KMS-11 (cell line): ENCODE measurements around the gene BMAL1.

Experiments used
- H2AFZ ChIP-seq: fragments of 200-600 bp; sonication (generic); 2 replicates; pipeline ENCODE4 v1.6.1; 2016; ENCODE audit warnings: antibody characterized with exemption, mixed run types, low read depth
- H3K27ac ChIP-seq: fragments of 200-600 bp; sonication (generic); 2 replicates; pipeline ENCODE4 v1.6.1; 2016; ENCODE audit warnings: mild to moderate bottlenecking, mixed run types
- H3K27me3 ChIP-seq: fragments of 200-600 bp; sonication (generic); 2 replicates; pipeline ENCODE4 v1.6.1; 2017; ENCODE audit warnings: mild to moderate bottlenecking, low read depth, mixed run types, moderate library complexity; ENCODE audit not compliant: insufficient read depth
- H3K36me3 ChIP-seq: fragments of 200-600 bp; sonication (generic); 2 replicates; pipeline ENCODE4 v1.6.1; 2017; ENCODE audit warnings: mild to moderate bottlenecking, mixed run types; ENCODE audit not compliant: insufficient read depth
- H3K4me1 ChIP-seq: fragments of 200-600 bp; sonication (generic); 2 replicates; pipeline ENCODE4 v1.6.1; 2016; ENCODE audit warnings: mild to moderate bottlenecking, low read depth, mixed run types; ENCODE audit not compliant: poor library complexity, severe bottlenecking
- H3K4me2 ChIP-seq: fragments of 200-600 bp; sonication (generic); 2 replicates; pipeline ENCODE4 v1.7.0; 2016; ENCODE audit warnings: mild to moderate bottlenecking, mixed run types
- H3K4me3 ChIP-seq: fragments of 200-600 bp; sonication (generic); IDR thresholded peaks from 2 replicates; pipeline ENCODE4 v1.6.1; 2017; ENCODE audit warnings: low read depth, low read length, mixed read lengths; ENCODE audit not compliant: insufficient read depth
- H3K79me2 ChIP-seq: fragments of 200-600 bp; sonication (generic); 2 replicates; pipeline ENCODE4 v1.6.1; 2016; ENCODE audit warnings: low read depth, mixed run types; ENCODE audit not compliant: insufficient read depth
- H3K9ac ChIP-seq: fragments of 200-600 bp; sonication (generic); 2 replicates; pipeline ENCODE4 v1.6.1; 2016; ENCODE audit warnings: mild to moderate bottlenecking, mixed run types
- H4K20me1 ChIP-seq: fragments of 200-600 bp; sonication (generic); 2 replicates; pipeline ENCODE4 v1.6.1; 2016; ENCODE audit warnings: mild to moderate bottlenecking, mixed run types; ENCODE audit not compliant: insufficient read depth
- TF ChIP-seq, protein P1 (sequence below): fragments of 200-600 bp; sonication (generic); conservative IDR thresholded peaks from 2 replicates; pipeline ENCODE4 v1.6.1; 2017; ENCODE audit warnings: low read depth, mild to moderate bottlenecking, antibody characterized with exemption, low read length, moderate library complexity, mixed read lengths

BMAL1 gene

DNA sequence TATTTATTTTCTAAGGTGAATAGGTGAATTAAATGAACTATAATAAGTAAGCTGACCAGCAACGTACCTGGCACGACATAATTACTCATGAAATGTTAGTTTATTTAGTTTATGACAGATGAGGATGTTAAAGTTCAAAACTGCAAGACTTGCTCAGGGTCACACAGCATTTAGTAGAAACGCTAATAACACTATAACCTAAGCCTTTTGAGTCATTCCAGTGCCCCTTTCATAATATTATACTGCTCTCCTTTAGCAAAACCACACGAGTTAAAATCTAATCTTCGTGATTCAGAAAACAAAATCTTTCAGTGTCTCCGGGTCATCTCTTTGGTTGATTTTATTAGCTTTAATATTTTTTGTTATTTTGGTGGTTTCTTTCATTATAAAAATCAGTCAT is 145.8 kb downstream of the BMAL1 start:
- H3K4me3 ChIP-seq = no peak overlapping the region
- no peaks in the 10 kb centered on the region for H3K79me2 ChIP-seq
- no peak overlapping the region for H2AFZ ChIP-seq
- H4K20me1 ChIP-seq = no peaks in the 10 kb centered on the region
- H3K9ac ChIP-seq = no peak overlapping the region
- no peaks in the 10 kb centered on the region; the same call in 1 of the 2 replicates for H3K36me3 ChIP-seq
- no peak overlapping the region for H3K4me2 ChIP-seq
- no peaks in the 10 kb centered on the region for H3K27me3 ChIP-seq
- TF ChIP-seq, protein P1, sequence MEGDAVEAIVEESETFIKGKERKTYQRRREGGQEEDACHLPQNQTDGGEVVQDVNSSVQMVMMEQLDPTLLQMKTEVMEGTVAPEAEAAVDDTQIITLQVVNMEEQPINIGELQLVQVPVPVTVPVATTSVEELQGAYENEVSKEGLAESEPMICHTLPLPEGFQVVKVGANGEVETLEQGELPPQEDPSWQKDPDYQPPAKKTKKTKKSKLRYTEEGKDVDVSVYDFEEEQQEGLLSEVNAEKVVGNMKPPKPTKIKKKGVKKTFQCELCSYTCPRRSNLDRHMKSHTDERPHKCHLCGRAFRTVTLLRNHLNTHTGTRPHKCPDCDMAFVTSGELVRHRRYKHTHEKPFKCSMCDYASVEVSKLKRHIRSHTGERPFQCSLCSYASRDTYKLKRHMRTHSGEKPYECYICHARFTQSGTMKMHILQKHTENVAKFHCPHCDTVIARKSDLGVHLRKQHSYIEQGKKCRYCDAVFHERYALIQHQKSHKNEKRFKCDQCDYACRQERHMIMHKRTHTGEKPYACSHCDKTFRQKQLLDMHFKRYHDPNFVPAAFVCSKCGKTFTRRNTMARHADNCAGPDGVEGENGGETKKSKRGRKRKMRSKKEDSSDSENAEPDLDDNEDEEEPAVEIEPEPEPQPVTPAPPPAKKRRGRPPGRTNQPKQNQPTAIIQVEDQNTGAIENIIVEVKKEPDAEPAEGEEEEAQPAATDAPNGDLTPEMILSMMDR = no peak
- no peaks in the 10 kb centered on the region for H3K4me1 ChIP-seq
- no peak overlapping the region for H3K27ac ChIP-seq

DNA sequence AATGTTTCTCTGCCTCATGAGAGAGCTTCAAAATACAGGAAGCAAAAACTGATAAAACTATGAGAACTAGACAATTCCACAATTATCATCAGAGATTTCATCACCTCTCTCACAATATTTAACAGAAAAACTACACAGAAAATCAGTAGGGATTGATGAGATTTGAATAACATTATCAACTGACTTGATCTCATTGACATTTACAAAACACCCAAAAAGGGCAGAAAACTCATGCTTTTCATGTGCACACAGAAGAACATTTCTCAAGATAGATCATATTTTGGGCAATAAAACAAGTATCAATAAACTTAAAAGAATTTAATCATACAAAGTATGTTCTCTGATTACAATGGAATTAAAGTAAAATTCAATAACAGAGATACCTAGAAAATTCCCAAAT is 149.8 kb downstream of the BMAL1 start:
- Histone ChIP-seq H3K79me2 (no peaks in the 10 kb centered on the region; the same call in 1 of the 2 replicates), H3K36me3 (no peaks in the 10 kb centered on the region), H3K4me3 (no peak overlapping the region), H3K9ac (no peak overlapping the region), H4K20me1 (no peaks in the 10 kb centered on the region), H3K27ac (no peak overlapping the region), H3K27me3 (no peaks in the 10 kb centered on the region), H3K4me1 (peaks cover 6% of the 10 kb centered on the region), H2AFZ (no peak overlapping the region), H3K4me2 (no peak overlapping the region)
- TF ChIP-seq, protein P1 = no peak

DNA sequence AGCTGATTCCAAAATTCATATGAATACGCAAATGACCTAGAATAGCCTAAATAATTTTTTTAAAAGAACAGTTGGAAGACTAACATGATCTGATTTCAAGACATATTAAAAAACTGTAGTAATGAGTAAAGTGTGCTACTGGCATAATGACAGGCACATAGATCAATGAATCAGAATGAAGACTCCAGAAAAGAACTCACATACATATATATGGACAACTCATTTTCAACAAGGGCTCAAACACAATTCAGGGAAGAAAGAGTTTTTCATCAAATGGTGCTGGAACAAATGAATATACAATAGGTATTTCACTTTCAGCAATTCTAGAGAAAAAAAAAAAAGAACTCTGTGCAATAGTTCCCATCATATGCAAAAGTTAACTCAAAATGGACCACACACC is 151.7 kb downstream of the BMAL1 start:
- Histone ChIP-seq H3K79me2 (no peaks in the 10 kb centered on the region; the same call in 1 of the 2 replicates), H3K27ac (no peak overlapping the region), H3K4me2 (no peak overlapping the region), H3K9ac (no peak overlapping the region), H3K27me3 (no peaks in the 10 kb centered on the region), H2AFZ (no peak overlapping the region), H4K20me1 (no peaks in the 10 kb centered on the region), H3K36me3 (no peaks in the 10 kb centered on the region), H3K4me1 (peaks cover 19% of the 10 kb centered on the region), H3K4me3 (no peak overlapping the region)
- TF ChIP-seq, protein P1 = no peak

DNA sequence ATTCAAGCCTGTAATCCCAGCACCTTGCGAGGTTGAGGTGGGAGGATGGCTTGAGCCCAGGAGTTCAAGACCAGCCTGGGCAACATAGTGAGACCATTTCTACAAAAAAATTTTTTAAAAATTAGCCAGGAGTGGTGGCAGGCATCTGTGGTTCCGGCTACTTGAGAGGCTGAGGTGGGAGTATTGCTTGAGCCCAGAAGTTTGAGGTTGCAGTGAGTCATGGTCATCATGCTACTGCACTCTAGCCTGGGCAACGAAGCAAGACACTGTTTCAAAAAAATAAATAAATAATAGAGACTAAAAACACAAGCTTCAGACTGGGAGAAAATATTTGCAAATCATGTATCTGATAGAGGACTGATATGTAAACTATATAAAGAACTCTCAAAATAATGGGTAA is 152.2 kb downstream of the BMAL1 start:
- H3K9ac ChIP-seq = no peak overlapping the region
- H3K4me3 ChIP-seq = no peak overlapping the region
- no peak overlapping the region for H3K4me2 ChIP-seq
- H3K27me3 ChIP-seq = no peaks in the 10 kb centered on the region
- H3K4me1 ChIP-seq = peaks cover 23% of the 10 kb centered on the region
- no peaks in the 10 kb centered on the region; the same call in 1 of the 2 replicates for H3K79me2 ChIP-seq
- no peaks in the 10 kb centered on the region for H3K36me3 ChIP-seq
- H4K20me1 ChIP-seq = no peaks in the 10 kb centered on the region
- H3K27ac ChIP-seq = no peak overlapping the region
- TF ChIP-seq, protein P1 = no peak
- no peak overlapping the region for H2AFZ ChIP-seq
